NCI-H2171 (cell line): ENCODE data around the gene LMNA.
A peak's percentile ranks its signal among the peaks of the same experiment; 100 is the strongest.

Experiments
- DNase-seq: peaks from one replicate; lab custom pipeline; 2025; lab: John Stamatoyannopoulos, UW

The LMNA gene

DNA sequence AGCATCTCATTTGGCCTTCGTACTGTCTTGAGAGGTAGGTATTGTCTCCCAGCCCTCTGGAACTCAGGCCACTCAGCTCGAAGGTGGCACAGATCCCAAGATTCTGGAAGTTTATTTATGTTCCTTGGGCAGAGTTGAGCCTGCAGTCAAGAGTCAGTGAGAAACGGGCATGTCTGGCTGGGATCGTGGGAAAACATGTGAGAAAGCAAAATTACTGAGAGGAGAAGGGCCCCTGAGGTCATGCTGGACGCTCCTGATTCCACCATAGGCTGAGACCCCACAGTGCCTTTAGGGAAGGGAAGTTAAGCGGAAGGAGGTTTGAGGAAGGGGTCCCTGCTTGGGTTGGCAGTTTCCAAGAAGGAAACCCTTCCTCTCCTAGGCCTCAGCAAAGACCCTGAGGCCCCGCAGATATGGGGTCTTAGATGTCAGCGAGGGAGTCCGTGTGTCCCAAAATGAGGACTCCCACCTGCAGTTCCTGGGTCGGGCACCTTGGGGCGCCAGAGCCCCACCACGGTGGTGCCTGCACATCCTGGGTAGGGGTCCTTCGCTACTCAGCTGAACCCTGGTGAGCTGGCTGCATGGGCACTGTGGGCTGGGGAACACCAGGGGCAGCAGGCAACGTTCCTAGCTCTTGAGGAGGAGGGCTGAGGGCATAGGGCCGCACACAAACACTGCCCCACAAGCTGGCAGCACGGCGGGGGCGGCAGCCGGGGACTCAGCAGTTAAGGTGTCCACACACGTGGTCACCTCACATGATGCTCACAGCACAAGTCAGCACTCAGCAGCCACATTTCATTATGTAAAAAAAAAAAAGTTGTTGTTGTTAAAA, 26.6 kb downstream of the LMNA start:
- DNase-seq = no peak

- no peak for DNase-seq
These were observed 29.4 kb downstream of the LMNA start for GRCh38 chr1:156143765-156144489.

- DNase-seq = no peak
These were observed 30.2 kb downstream of the LMNA start for GRCh38 chr1:156144742-156145141.

GRCh38 chr1:156145650-156146019, 31.1 kb downstream of the LMNA start:
- no peak for DNase-seq

- peak; percentile 51 for DNase-seq
These were observed 31.7 kb downstream of the LMNA start for GRCh38 chr1:156146020-156146768.

DNA sequence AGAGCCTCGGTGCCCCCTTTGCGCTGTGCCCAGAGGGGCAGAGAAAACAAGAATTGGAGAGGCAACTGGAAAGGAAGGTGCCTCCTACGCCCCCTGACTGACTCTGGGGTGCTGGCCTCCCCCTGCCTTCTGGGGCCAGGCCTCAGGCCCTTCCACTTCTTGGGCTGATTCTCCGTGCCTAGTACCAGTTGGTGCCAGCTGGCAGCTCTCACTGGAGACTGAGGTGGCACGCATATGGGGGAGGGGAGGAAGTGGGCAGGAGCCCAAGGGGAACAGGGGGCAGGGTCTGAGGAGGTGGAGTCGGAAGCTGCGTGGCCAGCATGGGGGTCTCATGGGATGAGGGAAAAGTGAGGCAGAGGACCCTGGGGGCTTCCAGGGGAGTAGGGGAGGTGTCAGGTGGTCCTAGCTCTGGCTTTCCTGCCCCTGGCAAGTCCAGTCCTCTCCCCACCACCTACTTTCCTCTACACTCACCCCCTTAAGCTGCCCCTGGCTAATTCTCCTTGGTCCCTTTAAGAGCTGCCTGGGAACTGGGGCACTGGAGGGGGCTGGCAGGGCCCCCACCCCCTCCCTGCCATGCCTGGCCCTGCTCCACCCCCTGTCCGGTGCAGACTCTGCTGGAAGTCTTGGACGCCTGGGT, 32.4 kb downstream of the LMNA start:
- DNase-seq = no peak

- DNase-seq = no peak
These were observed 33.7 kb downstream of the LMNA start for GRCh38 chr1:156148216-156148615.

- DNase-seq = no peak
These were observed 35.1 kb downstream of the LMNA start for GRCh38 chr1:156149374-156150332.

DNA sequence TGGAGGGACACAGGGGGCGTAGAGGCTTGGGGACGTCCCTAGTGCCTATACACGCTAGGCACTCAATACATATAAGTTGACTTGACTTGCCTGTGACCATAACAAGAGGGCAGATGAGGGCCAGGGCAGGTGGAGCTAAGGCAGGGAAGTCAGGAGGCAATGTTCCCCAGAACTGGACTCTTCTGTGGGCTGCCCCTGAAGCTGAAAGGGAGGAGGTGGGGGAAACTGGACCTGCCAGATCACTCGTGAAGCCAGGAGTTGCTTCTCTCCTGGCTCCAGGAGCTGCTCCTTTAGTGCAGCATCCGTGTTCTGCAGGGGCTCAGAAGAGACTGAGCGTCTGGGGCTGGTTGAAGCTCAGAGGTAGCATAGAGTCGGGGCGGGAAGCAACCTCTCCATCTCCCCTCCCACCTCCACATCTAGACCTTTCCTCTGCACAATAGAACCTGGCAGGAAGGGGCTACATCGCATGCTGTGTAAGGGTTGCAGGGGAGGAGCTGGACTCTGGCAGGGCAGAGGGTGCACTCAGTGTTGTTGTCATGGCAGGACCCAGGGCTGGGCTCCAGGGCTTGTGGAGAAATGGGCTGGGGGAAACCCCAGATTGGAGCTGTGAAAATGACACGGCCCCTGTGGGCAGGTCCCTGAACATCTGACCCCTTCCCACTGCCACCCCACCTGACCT, 36.0 kb downstream of the LMNA start:
- no peak for DNase-seq

DNA sequence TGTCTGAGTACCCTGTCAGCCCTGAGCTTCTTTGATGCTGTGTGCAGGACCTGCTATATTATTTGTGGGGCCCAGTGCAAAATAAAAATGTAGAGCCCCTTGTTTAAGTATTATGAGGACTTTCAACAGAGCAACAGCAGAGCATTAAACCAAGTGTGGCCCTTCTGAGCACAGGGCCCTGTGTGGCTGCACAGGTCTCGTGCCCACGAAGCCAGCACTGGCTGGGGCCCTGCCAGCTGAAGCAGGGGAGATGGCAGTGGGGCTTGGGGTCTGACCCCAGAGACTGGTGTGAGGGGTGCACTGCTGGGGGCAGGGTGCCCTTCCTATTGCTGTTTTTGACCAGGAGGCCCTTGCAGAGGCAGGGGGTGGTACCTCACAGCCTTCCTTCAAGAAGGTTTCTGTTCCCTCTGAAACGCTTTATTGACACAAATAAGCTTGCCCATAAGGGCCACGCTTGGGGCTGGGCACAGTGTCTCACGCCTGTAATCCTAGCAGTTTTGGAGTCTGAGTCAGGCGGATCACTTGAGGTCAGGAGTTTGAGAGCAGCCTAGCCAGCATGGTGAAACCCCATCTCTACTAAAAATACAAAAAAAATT, 36.7 kb downstream of the LMNA start:
- DNase-seq = no peak

GRCh38 chr1:156152628-156153027, 38.1 kb downstream of the LMNA start:
- no peak for DNase-seq

DNA sequence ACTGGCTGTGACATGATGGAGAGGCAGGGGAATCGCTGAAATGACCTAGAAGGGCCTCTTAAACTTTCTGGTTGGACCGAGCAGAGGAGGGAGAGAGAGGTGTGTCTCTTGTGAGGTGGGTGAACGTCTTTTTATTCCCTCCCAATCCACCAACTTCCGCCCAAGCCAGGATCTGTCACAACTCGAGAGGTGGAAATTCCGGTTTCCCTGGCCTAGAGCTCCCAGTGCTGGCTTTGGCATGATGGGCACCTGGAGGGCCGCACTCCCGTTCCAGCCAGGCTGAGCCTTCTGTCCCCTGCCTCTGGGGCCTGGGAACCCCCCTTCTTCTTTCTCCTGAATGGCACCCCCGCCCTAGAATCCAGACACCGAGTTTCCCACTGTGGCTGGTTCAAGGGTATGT, 38.9 kb downstream of the LMNA start, which contains the start of gene SEMA4A:
TSS of gene SEMA4A (plus strand) at position 224 of the 400 bp plus-strand sequence. CDS start 994 bp downstream, outside the sequence.
- DNase-seq = no peak

DNA sequence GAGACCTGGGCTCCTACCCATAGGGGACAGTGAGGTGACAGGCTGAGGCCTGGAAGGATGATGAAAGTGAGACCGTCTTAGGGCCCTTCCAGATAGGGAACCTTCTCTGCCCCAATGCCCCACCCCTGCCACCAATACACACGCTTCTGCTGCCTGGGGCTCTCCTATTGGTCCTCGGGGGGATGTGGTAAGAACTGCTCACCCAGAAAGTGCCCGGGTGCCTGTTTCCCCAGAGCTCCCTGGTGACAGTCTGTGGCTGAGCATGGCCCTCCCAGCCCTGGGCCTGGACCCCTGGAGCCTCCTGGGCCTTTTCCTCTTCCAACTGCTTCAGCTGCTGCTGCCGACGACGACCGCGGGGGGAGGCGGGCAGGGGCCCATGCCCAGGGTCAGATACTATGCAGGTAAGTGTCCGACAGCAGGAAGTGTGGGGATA, 39.8 kb downstream of the LMNA start:
- DNase-seq = no peak

GRCh38 chr1:156155756-156156510, 41.4 kb downstream of the LMNA start:
- no peak for DNase-seq

GRCh38 chr1:156157506-156157905, 43.0 kb downstream of the LMNA start:
- DNase-seq = no peak

DNA sequence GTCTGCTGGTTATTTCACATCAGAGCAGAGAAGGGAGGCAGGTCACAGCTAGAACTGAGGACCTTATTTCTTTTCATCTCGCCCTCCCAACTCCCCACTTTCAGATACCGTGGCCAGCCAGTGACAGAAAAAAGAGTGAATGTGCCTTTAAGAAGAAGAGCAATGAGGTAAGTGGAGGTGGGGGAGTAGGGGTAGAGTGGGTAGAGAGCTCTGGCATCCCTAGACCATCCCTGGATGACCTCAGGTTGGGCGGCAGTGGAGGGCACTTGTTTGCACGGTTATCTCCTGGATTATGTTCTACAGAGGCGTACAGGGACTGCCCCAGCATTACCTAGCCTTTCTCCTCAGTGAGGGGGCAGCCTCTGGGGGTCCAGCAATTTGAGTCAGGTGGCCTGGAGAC, 43.5 kb downstream of the LMNA start:
- no peak for DNase-seq

DNA sequence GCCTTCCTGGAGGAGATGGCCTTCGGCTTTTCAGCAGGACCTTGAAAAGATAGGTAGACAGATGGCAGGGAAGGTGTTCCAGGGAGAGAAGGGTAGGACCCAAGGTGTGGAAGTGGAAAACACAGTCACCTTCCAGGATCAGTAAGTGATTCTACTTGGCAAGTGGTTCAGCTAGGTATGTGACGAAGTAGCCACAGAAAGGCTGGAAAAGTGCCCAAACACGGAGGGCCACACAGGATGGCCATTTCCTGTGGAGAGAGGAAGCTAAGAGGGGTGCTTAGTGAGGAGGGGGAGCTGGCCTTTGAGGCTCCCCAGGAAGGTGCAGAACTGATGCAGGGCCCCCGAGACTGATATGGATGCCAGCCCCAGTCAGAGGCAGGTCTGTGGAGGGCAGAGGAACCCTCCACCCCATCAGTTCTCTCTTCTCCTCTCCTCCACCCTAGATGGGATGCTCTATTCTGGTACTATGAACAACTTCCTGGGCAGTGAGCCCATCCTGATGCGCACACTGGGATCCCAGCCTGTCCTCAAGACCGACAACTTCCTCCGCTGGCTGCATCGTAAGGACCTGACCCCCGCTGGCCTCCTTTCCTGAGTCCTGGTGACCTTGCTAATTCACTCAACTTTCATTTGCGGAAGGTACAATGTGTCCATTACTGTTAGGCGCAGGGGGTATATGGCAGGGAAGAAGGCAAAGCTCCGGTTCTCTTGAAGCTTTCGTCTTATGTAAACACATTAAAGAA, 45.7 kb downstream of the LMNA start:
- no peak for DNase-seq

DNA sequence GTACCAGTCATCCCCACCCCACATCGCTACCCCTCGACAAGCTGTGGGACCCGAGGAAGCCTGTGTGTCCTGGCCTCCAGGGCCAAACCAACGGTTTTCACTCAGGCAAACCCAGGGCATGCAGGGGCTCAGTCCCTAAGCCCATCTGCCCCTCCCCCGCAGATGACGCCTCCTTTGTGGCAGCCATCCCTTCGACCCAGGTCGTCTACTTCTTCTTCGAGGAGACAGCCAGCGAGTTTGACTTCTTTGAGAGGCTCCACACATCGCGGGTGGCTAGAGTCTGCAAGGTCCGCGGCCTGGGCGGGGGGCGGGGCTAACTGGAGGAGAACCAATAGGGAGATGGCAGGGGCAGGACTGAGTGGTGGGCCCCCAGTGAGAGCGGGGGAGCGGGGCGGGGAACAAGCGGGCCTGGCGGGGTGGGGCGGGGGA, 46.2 kb downstream of the LMNA start:
- no peak for DNase-seq
